ENCODE data around the gene HNRNPLL.

DNA sequence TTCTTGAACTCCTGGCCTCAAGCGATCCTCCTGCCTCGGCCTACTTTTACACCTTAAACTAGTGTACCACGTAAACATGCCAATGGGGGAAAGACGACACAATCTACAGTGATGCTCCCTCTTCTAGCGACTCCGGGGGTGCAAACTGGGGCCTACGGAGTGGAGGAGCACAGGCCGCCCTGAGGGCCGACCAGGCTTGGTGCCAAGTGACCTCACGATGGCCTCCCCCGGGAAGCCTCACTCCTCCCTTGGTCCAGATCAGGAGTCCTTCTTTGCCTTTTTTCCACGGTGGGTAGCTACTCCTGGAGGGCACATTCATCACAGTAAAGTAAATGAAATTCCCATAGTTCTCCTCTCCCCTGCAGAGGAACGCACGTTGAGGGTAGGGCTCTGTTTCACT, 73.5 kb downstream of the HNRNPLL start:
- TF ChIP-seq CTCF (IDR thresholded peaks at IDR 0.05) (no peak), POLR2A (IDR thresholded peaks at IDR 0.05) (no peak)
